ENCODE results near the gene PQBP1.

PQBP1 gene

GRCh38 chrX:48891402-48892288 lies 6.1 kb upstream of the PQBP1 start:
- H3K36me3 ChIP-seq (replicated peaks; ENCODE audit: insufficient read depth, low read length) = no peaks in the 10 kb centered on the region
- DNase-seq = peak; percentile 87
- peak overlapping the region; percentile 72 for H2AFZ ChIP-seq (ENCODE audit: low read length)
- peak overlapping the region; percentile 55 for H3K9ac ChIP-seq (ENCODE audit: low read length)
- H3K4me3 ChIP-seq (ENCODE audit: low read length) = peak overlapping the region; percentile 62
- H4K20me1 ChIP-seq (ENCODE audit: insufficient read depth, low read length) = no peaks in the 10 kb centered on the region
- no peaks in the 10 kb centered on the region for H3K9me2 ChIP-seq (replicated peaks; ENCODE audit: insufficient read depth, low read length)
- no peaks in the 10 kb centered on the region for H3F3A ChIP-seq (ENCODE audit: insufficient read depth, low read length)
- TF ChIP-seq EZH2phosphoT487 (IDR thresholded peaks at IDR 0.05; ENCODE audit: low read length) (no peak), CTCF (IDR thresholded peaks at IDR 0.05; ENCODE audit: low read length) (peak; percentile 47), EZH2 (optimal IDR thresholded peaks at IDR 0.05; ENCODE audit: low read depth, low read length) (no peak)
- H3K27ac ChIP-seq (ENCODE audit: low read length) = peak overlapping the region; percentile 21; the same call in 1 of the 2 replicates
- no peaks in the 10 kb centered on the region for H3K27me3 ChIP-seq (replicated peaks; ENCODE audit: insufficient read depth, low read length)
- peaks cover 17% of the 10 kb centered on the region for H3K79me2 ChIP-seq (ENCODE audit: low read length)
- H3K4me1 ChIP-seq (ENCODE audit: low read length) = no peaks in the 10 kb centered on the region
- H3K9me3 ChIP-seq (replicated peaks; ENCODE audit: insufficient read depth, low read length) = no peaks in the 10 kb centered on the region
- H3K4me2 ChIP-seq (ENCODE audit: low read depth, low read length) = peak overlapping the region; percentile 90

- DNase-seq = no peak
- Histone ChIP-seq H3K79me2 (ENCODE audit: low read length) (peaks cover 27% of the 10 kb centered on the region), H2AFZ (ENCODE audit: low read length) (no peak overlapping the region), H3K4me3 (ENCODE audit: low read length) (no peak overlapping the region), H3K4me2 (ENCODE audit: low read depth, low read length) (no peak overlapping the region), H4K20me1 (ENCODE audit: insufficient read depth, low read length) (no peaks in the 10 kb centered on the region), H3K27ac (ENCODE audit: low read length) (no peak overlapping the region), H3K4me1 (ENCODE audit: low read length) (no peaks in the 10 kb centered on the region), H3F3A (ENCODE audit: insufficient read depth, low read length) (no peaks in the 10 kb centered on the region), H3K9me3 (replicated peaks; ENCODE audit: insufficient read depth, low read length) (no peaks in the 10 kb centered on the region), H3K27me3 (replicated peaks; ENCODE audit: insufficient read depth, low read length) (no peaks in the 10 kb centered on the region), H3K9ac (ENCODE audit: low read length) (no peak overlapping the region), H3K9me2 (replicated peaks; ENCODE audit: insufficient read depth, low read length) (no peaks in the 10 kb centered on the region), H3K36me3 (replicated peaks; ENCODE audit: insufficient read depth, low read length) (no peaks in the 10 kb centered on the region)
- TF ChIP-seq EZH2 (optimal IDR thresholded peaks at IDR 0.05; ENCODE audit: low read depth, low read length) (no peak), EZH2phosphoT487 (IDR thresholded peaks at IDR 0.05; ENCODE audit: low read length) (no peak), CTCF (IDR thresholded peaks at IDR 0.05; ENCODE audit: low read length) (no peak)
Measured at GRCh38 chrX:48892896-48893295, 4.8 kb upstream of the PQBP1 start.

GRCh38 chrX:48893556-48894348 lies 4.0 kb upstream of the PQBP1 start:
- peaks cover 4% of the 10 kb centered on the region; the same call in 1 of the 2 replicates for H3F3A ChIP-seq (ENCODE audit: insufficient read depth, low read length)
- H2AFZ ChIP-seq (ENCODE audit: low read length) = no peak overlapping the region
- no peak overlapping the region for H3K4me2 ChIP-seq (ENCODE audit: low read depth, low read length)
- H3K36me3 ChIP-seq (replicated peaks; ENCODE audit: insufficient read depth, low read length) = no peaks in the 10 kb centered on the region
- H4K20me1 ChIP-seq (ENCODE audit: insufficient read depth, low read length) = no peaks in the 10 kb centered on the region
- DNase-seq = no peak
- H3K9me2 ChIP-seq (replicated peaks; ENCODE audit: insufficient read depth, low read length) = no peaks in the 10 kb centered on the region
- peaks cover 27% of the 10 kb centered on the region for H3K79me2 ChIP-seq (ENCODE audit: low read length)
- no peak for TF ChIP-seq EZH2phosphoT487 (IDR thresholded peaks at IDR 0.05; ENCODE audit: low read length)
- TF ChIP-seq CTCF (IDR thresholded peaks at IDR 0.05; ENCODE audit: low read length) = no peak
- no peak for TF ChIP-seq EZH2 (optimal IDR thresholded peaks at IDR 0.05; ENCODE audit: low read depth, low read length)
- H3K9ac ChIP-seq (ENCODE audit: low read length) = no peak overlapping the region
- H3K27ac ChIP-seq (ENCODE audit: low read length) = no peak overlapping the region
- no peaks in the 10 kb centered on the region for H3K4me1 ChIP-seq (ENCODE audit: low read length)
- no peaks in the 10 kb centered on the region for H3K27me3 ChIP-seq (replicated peaks; ENCODE audit: insufficient read depth, low read length)
- no peaks in the 10 kb centered on the region for H3K9me3 ChIP-seq (replicated peaks; ENCODE audit: insufficient read depth, low read length)
- no peak overlapping the region for H3K4me3 ChIP-seq (ENCODE audit: low read length)
